Midbrain (tissue), 1 donor: ENCODE measurements around the gene SMIM44.

ENCODE experiments used
- DNase-seq: peaks from one replicate; lab custom pipeline; 2025; lab: John Stamatoyannopoulos, UW

Gene SMIM44

DNA sequence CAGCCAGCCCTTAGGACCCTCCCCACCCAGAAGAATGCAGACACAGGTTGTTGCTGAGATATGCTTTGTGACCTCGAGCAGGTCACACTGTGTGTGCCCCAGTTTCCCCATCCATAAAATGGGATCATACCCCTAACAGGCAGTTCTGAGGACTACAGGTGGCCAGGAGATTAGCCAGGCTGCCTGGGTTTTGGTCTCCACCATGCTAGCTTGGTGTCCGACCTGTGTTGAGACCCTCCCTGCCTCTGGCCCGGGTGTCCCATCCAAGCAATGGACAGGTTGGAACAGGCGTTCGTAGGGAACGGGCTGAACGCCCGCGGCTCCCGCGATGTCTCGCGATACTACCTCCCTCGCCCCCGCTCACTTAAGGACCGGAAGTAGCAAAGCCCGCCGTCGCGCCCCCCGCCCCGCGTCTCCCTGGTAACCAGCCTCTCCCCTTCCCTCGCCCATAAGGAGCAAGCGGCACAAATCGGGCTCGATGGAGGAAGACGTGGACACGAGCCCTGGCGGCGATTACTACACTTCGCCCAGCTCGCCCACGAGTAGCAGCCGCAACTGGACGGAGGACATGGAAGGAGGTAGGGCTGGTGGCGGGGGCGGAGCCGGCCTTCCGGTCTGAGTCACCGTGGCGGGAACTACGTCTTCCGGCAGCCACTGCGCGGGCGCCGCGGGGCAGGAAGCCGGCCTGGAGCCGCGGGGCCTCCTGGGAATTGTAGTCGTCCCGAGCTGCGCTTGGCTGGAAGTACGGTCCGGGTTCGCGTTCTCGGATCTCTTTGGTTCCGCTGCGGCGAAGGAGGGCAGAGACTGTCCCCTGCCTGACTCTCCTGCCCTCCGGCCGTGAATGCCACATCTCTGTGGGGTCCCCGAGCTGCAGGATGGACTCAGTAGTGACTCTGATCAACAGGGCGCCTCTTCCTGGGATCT lies 48.3 kb downstream of the SMIM44 start:
- DNase-seq = peak; percentile 93

- no peak for DNase-seq
These were observed 49.3 kb downstream of the SMIM44 start for GRCh38 chr19:3433805-3434540.

DNA sequence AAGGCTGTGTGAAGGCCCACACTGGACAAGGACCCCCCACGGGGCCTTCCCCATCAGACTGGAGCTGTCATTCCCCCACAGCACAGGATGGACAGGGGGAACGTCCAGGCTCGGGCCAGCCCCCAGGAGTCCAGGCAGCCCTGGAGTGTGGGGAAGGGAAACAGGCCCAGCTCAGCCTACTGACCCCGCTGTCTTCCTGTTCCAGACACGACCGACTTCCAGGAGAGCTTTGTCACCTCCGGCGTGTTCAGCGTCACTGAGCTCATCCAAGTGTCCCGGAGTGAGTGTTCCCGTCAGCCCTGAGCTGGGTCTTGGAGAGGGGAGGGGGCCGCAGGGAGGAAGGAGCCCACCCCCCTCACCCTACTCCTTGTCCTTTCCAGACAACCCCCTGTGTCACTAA lies 49.9 kb downstream of the SMIM44 start:
- DNase-seq = no peak
